GM10847 (cell line): ENCODE measurements around the gene KLF16.

Experiments
- POLR2A ChIP-seq: IDR thresholded peaks from 2 replicates; pipeline ENCODE4 v1.6.1; 2011; ENCODE audit not compliant: insufficient read length; ENCODE audit errors: extremely low read depth

KLF16 gene

GRCh38 chr19:1805401-1806183 is 57.8 kb downstream of the KLF16 start:
- TF ChIP-seq POLR2A = no peak

- no peak for TF ChIP-seq POLR2A
Measured at GRCh38 chr19:1804858-1805257, 58.5 kb downstream of the KLF16 start.
